K562 (cell line): ENCODE data around the gene RNF34. TPM values are rescaled to one million over a fixed set of nuclear protein-coding genes. Genes with fewer than 3 reads are reported as not detected.
A peak's percentile ranks its signal among the peaks of the same experiment; 100 is the strongest.

Source experiments
- KDM5B ChIP-seq: fragments of 200-600 bp; sonication (generic); IDR thresholded peaks from 2 replicates; pipeline ENCODE4 v1.6.1; 2012; ENCODE audit warnings: low read depth, mild to moderate bottlenecking, moderate library complexity, low read length, control low read depth, inconsistent platforms; ENCODE audit not compliant: insufficient replicate concordance
- YBX1 ChIP-seq: fragments of 450-650 bp; IDR thresholded peaks from 2 replicates; pipeline ENCODE4 v1.7.1; 2016; ENCODE audit warnings: mild to moderate bottlenecking
- ZFX ChIP-seq: sonication (generic); formaldehyde crosslinking; IDR thresholded peaks from 2 replicates; pipeline ENCODE4 v1.8.0; 2022; ENCODE audit warnings: mild to moderate bottlenecking, missing genetic modification reagents, moderate library complexity
- ZNF507 ChIP-seq: conservative IDR thresholded peaks from 2 replicates; pipeline ENCODE4 v1.6.1; 2017; ENCODE audit warnings: missing genetic modification characterization, missing compliant biosample characterization
- polyA plus RNA-seq, 8 experiments: library from polyadenylated mRNA; depleted of rRNA in 4 of 8; stranded (reverse) in 5 of 8; unstranded in 3 of 8; fragments of >200 nt; fragmentation: Nextera tagmentation in 2 of 8; fragmentation: Illumina TruSeq in 1 of 8; extraction: Ambion mirVana in 2 of 8; extraction: Trizol in 1 of 8; gene quantifications; 2 replicates each; pipeline versions ENCODE4 v1.2.1 to v1.2.3, GENCODE V29; 2011 to 2014; ENCODE audit warnings: inconsistent platforms in 1 of 8, missing spikeins in 1 of 8
- total RNA-seq, 7 experiments: library from RNA; depleted of rRNA in 6 of 7; stranded (reverse); fragments of >200 nt in 6 of 7; fragmentation: Illumina TruSeq in 2 of 7; extraction: Trizol in 2 of 7; gene quantifications; 2 replicates each; pipeline versions ENCODE4 v1.2.1 to v1.2.3, GENCODE V29; 2011 to 2021; ENCODE audit warnings: low replicate concordance in 1 of 7
- TF ChIP-seq, protein P1 (sequence below): sonication (generic); formaldehyde crosslinking; IDR thresholded peaks from 2 replicates; pipeline ENCODE4 v1.8.0; 2022; ENCODE audit warnings: mild to moderate bottlenecking, missing genetic modification reagents
- TF ChIP-seq, protein P2 (sequence below): sonication (generic); IDR thresholded peaks from 2 replicates; pipeline ENCODE4 v1.6.1; 2016
- TF ChIP-seq, protein P3 (sequence below), 2 experiments: fragments of 450-650 bp in 1 of 2; IDR thresholded peaks; 2 replicates each; pipeline ENCODE4 v1.6.1; 2011 to 2017; ENCODE audit warnings: low read depth in 2 of 2, antibody characterized with exemption in 1 of 2, borderline replicate concordance in 1 of 2, low read length in 1 of 2, mild to moderate bottlenecking in 1 of 2, mixed read lengths in 1 of 2; ENCODE audit not compliant: control insufficient read depth in 1 of 2
- TF ChIP-seq, protein P4 (sequence below), 2 experiments: IDR thresholded peaks; 2 replicates each; pipeline ENCODE4 v1.6.1; 2012; ENCODE audit warnings: improper control_type of control experiment in 2 of 2, low read depth in 2 of 2, low read length in 2 of 2, borderline replicate concordance in 1 of 2
- TF ChIP-seq, protein P5 (sequence below): sonication (generic); formaldehyde crosslinking; IDR thresholded peaks from 2 replicates; pipeline ENCODE4 v1.8.0; 2022; ENCODE audit warnings: mild to moderate bottlenecking, missing genetic modification reagents
- TF ChIP-seq, protein P6 (sequence below), 3 experiments: fragments of 200-800 bp in 1 of 3; sonication (Bioruptor generic) in 1 of 3; sonication (generic) in 1 of 3; formaldehyde crosslinking in 1 of 3; IDR thresholded peaks; 2 replicates each; pipeline versions ENCODE4 v1.6.1 to v1.8.0; 2016 to 2022; ENCODE audit warnings: mild to moderate bottlenecking in 2 of 3, missing compliant biosample characterization in 2 of 3, missing genetic modification characterization in 2 of 3, missing genetic modification reagents in 1 of 3

Gene RNF34
- total and polyA plus RNA-seq, 9 of the 15 experiments (the other 6 are each of a cell fraction or from before 2014, with no cell fraction given) = 41.7 to 88.9 (median 54.1) TPM

DNA sequence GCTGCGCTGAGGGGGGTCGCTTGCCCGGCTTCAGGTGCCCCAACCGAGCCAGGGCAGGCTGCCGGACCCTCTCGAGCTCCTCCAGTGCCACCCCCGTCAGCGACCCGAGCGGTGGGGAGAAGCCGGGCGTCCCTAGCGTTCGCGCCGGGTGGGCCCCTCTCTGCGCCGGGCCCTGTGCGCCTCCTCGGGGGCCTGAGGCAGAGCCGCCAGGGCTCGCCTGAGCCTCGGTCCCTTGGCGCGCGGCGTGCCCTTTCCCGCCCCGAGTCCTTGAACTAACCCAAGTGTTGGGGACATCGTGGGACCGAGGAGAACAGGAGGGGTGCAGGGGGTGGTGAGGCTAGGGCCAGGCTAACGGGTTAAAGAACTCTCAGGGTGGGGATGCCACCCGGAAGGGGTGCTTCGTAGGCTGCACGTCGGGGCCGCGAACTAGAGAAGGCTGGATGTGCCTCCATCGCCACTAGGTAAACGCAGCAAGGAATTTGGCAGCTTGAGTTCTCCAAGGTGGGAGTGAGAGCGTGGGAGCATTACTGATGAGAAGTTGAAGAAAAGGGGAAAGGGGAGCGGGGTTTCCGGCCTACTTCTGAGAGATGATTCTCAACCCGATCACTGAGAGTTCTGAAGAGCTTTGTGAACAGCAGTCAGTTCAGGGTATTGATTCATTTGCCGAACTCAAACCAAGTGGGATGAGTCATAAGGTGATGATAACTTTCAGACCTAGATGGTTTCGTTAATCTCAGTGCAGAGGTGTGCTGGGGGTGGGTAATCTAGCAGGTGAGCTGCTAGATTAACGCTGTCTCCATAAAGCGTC is 618 bp downstream of the RNF34 start (continued):
- TF ChIP-seq, protein P1, sequence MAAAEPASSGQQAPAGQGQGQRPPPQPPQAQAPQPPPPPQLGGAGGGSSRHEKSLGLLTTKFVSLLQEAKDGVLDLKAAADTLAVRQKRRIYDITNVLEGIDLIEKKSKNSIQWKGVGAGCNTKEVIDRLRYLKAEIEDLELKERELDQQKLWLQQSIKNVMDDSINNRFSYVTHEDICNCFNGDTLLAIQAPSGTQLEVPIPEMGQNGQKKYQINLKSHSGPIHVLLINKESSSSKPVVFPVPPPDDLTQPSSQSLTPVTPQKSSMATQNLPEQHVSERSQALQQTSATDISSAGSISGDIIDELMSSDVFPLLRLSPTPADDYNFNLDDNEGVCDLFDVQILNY (CRISPR knock-in tag) = 0 out of 2 replicates have a peak, but pooled peaks have one; percentile 1
- TF ChIP-seq, protein P2, sequence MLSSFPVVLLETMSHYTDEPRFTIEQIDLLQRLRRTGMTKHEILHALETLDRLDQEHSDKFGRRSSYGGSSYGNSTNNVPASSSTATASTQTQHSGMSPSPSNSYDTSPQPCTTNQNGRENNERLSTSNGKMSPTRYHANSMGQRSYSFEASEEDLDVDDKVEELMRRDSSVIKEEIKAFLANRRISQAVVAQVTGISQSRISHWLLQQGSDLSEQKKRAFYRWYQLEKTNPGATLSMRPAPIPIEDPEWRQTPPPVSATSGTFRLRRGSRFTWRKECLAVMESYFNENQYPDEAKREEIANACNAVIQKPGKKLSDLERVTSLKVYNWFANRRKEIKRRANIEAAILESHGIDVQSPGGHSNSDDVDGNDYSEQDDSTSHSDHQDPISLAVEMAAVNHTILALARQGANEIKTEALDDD = peak; percentile 65; the same call in 1 of the 2 replicates
- TF ChIP-seq, protein P3, sequence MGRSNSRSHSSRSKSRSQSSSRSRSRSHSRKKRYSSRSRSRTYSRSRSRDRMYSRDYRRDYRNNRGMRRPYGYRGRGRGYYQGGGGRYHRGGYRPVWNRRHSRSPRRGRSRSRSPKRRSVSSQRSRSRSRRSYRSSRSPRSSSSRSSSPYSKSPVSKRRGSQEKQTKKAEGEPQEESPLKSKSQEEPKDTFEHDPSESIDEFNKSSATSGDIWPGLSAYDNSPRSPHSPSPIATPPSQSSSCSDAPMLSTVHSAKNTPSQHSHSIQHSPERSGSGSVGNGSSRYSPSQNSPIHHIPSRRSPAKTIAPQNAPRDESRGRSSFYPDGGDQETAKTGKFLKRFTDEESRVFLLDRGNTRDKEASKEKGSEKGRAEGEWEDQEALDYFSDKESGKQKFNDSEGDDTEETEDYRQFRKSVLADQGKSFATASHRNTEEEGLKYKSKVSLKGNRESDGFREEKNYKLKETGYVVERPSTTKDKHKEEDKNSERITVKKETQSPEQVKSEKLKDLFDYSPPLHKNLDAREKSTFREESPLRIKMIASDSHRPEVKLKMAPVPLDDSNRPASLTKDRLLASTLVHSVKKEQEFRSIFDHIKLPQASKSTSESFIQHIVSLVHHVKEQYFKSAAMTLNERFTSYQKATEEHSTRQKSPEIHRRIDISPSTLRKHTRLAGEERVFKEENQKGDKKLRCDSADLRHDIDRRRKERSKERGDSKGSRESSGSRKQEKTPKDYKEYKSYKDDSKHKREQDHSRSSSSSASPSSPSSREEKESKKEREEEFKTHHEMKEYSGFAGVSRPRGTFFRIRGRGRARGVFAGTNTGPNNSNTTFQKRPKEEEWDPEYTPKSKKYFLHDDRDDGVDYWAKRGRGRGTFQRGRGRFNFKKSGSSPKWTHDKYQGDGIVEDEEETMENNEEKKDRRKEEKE (IDR thresholded peaks at IDR 0.05; ENCODE audit: borderline replicate concordance in 1 of 2, control insufficient read depth in 1 of 2, low read depth in 2 of 2, low read length in 1 of 2) = no peak
- TF ChIP-seq ZNF507 (tag) (no peak), YBX1 (no peak), ZFX (peak; percentile 83), KDM5B (peak; percentile 35)
- TF ChIP-seq, protein P4, sequence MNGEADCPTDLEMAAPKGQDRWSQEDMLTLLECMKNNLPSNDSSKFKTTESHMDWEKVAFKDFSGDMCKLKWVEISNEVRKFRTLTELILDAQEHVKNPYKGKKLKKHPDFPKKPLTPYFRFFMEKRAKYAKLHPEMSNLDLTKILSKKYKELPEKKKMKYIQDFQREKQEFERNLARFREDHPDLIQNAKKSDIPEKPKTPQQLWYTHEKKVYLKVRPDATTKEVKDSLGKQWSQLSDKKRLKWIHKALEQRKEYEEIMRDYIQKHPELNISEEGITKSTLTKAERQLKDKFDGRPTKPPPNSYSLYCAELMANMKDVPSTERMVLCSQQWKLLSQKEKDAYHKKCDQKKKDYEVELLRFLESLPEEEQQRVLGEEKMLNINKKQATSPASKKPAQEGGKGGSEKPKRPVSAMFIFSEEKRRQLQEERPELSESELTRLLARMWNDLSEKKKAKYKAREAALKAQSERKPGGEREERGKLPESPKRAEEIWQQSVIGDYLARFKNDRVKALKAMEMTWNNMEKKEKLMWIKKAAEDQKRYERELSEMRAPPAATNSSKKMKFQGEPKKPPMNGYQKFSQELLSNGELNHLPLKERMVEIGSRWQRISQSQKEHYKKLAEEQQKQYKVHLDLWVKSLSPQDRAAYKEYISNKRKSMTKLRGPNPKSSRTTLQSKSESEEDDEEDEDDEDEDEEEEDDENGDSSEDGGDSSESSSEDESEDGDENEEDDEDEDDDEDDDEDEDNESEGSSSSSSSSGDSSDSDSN (IDR thresholded peaks at IDR 0.05; ENCODE audit: borderline replicate concordance in 1 of 2, low read depth in 2 of 2, low read length in 2 of 2) = peak; percentile 53 to 90; a peak in 2 of 4 replicates
- TF ChIP-seq, protein P5, sequence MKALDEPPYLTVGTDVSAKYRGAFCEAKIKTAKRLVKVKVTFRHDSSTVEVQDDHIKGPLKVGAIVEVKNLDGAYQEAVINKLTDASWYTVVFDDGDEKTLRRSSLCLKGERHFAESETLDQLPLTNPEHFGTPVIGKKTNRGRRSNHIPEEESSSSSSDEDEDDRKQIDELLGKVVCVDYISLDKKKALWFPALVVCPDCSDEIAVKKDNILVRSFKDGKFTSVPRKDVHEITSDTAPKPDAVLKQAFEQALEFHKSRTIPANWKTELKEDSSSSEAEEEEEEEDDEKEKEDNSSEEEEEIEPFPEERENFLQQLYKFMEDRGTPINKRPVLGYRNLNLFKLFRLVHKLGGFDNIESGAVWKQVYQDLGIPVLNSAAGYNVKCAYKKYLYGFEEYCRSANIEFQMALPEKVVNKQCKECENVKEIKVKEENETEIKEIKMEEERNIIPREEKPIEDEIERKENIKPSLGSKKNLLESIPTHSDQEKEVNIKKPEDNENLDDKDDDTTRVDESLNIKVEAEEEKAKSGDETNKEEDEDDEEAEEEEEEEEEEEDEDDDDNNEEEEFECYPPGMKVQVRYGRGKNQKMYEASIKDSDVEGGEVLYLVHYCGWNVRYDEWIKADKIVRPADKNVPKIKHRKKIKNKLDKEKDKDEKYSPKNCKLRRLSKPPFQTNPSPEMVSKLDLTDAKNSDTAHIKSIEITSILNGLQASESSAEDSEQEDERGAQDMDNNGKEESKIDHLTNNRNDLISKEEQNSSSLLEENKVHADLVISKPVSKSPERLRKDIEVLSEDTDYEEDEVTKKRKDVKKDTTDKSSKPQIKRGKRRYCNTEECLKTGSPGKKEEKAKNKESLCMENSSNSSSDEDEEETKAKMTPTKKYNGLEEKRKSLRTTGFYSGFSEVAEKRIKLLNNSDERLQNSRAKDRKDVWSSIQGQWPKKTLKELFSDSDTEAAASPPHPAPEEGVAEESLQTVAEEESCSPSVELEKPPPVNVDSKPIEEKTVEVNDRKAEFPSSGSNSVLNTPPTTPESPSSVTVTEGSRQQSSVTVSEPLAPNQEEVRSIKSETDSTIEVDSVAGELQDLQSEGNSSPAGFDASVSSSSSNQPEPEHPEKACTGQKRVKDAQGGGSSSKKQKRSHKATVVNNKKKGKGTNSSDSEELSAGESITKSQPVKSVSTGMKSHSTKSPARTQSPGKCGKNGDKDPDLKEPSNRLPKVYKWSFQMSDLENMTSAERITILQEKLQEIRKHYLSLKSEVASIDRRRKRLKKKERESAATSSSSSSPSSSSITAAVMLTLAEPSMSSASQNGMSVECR (CRISPR knock-in tag) = 0 out of 2 replicates have a peak, but pooled peaks have one; percentile 54
- TF ChIP-seq, protein P6, sequence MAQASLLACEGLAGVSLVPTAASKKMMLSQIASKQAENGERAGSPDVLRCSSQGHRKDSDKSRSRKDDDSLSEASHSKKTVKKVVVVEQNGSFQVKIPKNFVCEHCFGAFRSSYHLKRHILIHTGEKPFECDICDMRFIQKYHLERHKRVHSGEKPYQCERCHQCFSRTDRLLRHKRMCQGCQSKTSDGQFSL (CRISPR knock-in tag; IDR thresholded peaks at IDR 0.05) = peak; percentile 4; the same call in 1 of the 2 replicates
- TF ChIP-seq, protein P6 (tag; IDR thresholded peaks at IDR 0.05) = no peak
